PC-3 (cell line): ENCODE measurements around the gene FSTL1.

ENCODE experiments used
- EZH2 ChIP-seq: fragments of 300-600 bp; sonication (generic); IDR thresholded peaks from one replicate; pipeline ENCODE4 v1.6.1; 2017; ENCODE audit warnings: antibody characterized with exemption, mild to moderate bottlenecking, low read length; ENCODE audit not compliant: unreplicated experiment
- TF ChIP-seq, protein P1 (sequence below): fragments of 300-600 bp; sonication (generic); conservative IDR thresholded peaks from 2 replicates; pipeline ENCODE4 v1.5.1; 2017; ENCODE audit warnings: antibody characterized with exemption, low read depth, mild to moderate bottlenecking, low read length

DNA sequence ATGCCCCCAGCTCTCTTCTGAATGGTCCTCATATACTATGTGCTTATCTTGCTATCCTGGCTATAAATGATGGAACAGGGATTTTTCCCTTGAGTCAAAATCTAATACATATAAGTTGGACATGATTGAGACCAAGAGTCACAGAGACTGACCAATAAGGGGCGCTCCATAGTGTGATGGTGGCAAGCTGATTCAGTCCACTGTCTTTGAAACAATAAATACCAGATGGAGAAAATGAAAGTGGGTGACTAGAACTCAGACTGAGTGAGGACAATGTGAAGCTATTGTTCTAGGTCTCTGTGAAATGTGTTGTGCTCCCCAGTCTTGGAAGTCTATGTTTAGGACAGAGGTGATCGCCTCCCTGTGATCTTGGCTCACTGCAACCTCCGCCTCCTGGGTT lies 10.6 kb upstream of the FSTL1 start:
- TF ChIP-seq, protein P1, sequence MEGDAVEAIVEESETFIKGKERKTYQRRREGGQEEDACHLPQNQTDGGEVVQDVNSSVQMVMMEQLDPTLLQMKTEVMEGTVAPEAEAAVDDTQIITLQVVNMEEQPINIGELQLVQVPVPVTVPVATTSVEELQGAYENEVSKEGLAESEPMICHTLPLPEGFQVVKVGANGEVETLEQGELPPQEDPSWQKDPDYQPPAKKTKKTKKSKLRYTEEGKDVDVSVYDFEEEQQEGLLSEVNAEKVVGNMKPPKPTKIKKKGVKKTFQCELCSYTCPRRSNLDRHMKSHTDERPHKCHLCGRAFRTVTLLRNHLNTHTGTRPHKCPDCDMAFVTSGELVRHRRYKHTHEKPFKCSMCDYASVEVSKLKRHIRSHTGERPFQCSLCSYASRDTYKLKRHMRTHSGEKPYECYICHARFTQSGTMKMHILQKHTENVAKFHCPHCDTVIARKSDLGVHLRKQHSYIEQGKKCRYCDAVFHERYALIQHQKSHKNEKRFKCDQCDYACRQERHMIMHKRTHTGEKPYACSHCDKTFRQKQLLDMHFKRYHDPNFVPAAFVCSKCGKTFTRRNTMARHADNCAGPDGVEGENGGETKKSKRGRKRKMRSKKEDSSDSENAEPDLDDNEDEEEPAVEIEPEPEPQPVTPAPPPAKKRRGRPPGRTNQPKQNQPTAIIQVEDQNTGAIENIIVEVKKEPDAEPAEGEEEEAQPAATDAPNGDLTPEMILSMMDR: no peak
- TF ChIP-seq EZH2: no peak
